Coronary artery (tissue), 2 donors: ENCODE data around the gene SLC6A17.
A peak's percentile ranks its signal among the peaks of the same experiment; 100 is the strongest.

Experiments used
- DNase-seq: peaks from one replicate; pipeline ENCODE4 v3.0.0-alpha.2; 2017; ENCODE audit warnings: low spot score
- H3K27ac ChIP-seq, 2 donors: fragments of 200-600 bp; sonication (generic); one replicate each; pipeline ENCODE4 v1.5.1; 2016 to 2019
- H3K4me3 ChIP-seq: fragments of 200-600 bp; sonication (generic); 2 replicates; pipeline ENCODE4 v1.5.1; 2016; ENCODE audit warnings: mild to moderate bottlenecking, moderate library complexity
- TF ChIP-seq, protein P1 (sequence below): fragments of 200-600 bp; sonication (generic); IDR thresholded peaks from one replicate; pipeline ENCODE4 v1.5.1; 2019; ENCODE audit warnings: antibody characterized with exemption

Gene SLC6A17

DNA sequence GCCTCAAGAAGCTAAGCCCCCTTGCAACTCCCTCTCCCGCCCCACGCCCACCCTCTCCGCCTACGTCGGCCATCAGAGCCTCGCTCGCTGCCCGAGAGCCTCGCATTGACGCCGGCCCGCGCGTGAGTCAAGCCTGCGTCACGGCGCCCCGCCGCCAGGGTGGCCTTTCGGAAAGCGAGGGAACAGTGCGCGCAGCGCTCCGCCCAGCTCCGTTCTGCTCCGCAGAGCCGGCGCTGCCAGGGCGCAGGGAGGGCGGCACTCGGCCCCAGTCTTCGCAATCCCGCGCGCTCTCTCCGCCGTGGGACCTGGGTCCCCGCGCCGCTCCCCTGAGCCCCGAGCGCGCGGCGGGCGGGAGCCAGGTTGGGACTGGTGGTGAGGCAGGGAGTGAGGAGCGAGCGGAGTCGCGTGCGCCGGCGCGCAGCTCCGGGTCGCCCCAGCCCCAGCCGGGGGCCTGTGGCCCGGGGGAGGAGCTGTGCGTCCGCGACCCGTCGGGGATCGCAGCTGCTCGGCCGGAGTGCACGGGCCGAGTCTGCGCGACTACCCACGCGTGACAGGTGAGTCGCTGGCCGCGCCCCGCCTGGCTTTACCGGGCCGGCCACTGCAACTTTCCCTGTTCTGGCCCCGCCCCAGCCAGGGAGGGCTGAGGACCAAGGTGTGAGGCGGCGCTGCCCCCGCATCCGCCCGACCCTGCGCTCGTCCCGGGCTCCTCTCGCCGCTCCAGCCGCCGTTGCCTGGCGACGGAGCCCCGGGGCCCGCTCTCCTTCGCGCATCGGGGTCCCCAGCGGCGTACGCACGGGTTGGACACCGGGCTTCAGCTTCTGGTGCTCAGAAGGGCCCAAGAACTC lies at the start of gene SLC6A17:
Gene SLC6A17 (plus strand): TSS at position 165 of the 845 bp plus-strand sequence. CDS start 16,436 bp downstream, outside the sequence.
- Histone ChIP-seq H3K27ac (no peak within 1 kb of the TSS), H3K4me3 (peak within 1 kb of the TSS; percentile 65)
- DNase-seq: no peak
- TF ChIP-seq, protein P1, sequence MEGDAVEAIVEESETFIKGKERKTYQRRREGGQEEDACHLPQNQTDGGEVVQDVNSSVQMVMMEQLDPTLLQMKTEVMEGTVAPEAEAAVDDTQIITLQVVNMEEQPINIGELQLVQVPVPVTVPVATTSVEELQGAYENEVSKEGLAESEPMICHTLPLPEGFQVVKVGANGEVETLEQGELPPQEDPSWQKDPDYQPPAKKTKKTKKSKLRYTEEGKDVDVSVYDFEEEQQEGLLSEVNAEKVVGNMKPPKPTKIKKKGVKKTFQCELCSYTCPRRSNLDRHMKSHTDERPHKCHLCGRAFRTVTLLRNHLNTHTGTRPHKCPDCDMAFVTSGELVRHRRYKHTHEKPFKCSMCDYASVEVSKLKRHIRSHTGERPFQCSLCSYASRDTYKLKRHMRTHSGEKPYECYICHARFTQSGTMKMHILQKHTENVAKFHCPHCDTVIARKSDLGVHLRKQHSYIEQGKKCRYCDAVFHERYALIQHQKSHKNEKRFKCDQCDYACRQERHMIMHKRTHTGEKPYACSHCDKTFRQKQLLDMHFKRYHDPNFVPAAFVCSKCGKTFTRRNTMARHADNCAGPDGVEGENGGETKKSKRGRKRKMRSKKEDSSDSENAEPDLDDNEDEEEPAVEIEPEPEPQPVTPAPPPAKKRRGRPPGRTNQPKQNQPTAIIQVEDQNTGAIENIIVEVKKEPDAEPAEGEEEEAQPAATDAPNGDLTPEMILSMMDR: no peak

DNA sequence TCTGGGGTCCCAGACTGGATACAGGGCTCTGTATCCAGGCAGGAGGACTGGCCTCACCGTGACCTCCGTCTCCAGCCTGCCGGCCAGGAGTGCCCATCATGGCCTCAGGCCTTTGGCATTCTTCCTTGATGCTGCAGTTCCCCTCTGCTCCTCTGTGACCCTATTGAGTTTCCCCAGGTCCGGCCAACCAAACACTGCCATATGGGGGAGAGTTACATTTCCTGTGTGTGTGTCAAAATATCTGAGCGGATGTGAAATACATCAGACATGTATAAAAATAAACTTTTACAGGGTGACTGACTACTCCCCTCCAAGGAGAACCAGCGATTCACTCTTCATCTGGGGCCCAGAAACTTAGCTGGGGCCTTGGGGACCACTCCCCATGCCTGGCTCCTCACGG lies 48.2 kb upstream of the SLC6A17 start:
- TF ChIP-seq, protein P1: no peak

DNA sequence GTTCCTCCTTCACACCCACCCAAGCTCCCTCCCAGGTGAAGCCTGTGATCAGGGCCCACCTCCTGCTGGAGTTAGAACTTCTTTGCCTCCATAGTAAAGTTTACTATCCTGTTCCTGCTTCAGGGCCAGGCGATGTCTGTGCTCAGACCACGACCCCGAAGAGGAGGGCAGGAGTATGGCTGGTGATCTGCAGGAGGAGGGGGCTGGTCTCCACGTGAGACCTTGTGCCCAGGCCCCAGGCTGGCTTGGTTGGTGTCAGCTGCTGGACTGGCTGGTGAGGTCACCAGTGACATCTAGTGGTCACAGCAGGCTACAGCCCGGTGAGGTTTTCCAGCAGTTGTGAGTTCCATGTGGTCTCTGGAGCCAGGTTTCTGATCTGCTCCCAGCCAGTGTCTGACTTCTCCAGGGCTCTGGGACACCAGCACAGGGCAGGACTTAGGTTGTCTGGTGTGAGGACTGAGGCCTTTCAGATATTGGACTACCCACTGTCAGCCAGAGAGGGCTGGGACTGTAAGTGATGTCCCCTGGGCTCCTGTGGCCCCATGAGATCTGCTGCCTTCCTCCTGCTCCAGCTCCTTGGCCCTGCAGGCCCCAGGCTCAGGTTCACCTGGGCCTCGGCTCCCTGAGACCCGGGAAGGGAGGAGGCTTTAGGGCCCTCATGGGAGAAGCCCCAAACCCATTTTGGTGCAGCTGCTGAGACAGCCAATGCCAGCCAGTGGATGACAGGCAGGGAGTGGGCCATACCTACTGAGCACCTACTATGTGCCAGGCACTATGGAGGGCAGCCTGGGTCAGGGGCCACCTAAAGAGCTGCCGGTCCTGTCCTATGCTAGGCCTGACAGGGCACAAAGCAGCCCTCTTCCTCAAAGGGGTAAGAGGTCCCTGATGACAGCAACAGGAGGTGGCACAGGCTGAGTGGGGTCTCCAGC lies 44.0 kb upstream of the SLC6A17 start:
- TF ChIP-seq, protein P1: peak; percentile 88
- DNase-seq: no peak
- Histone ChIP-seq H3K4me3 (no peak overlapping the region), H3K27ac (no peak overlapping the region)

More for the DNA sequence above, 48.2 kb upstream of the SLC6A17 start:
- Histone ChIP-seq H3K4me3 (no peak overlapping the region), H3K27ac (no peak overlapping the region)
- DNase-seq: no peak

GRCh38 chr1:110107867-110108469 lies 42.3 kb upstream of the SLC6A17 start:
- Histone ChIP-seq H3K4me3 (no peak overlapping the region), H3K27ac (no peak overlapping the region)
- no peak for DNase-seq
- TF ChIP-seq, protein P1: no peak

DNA sequence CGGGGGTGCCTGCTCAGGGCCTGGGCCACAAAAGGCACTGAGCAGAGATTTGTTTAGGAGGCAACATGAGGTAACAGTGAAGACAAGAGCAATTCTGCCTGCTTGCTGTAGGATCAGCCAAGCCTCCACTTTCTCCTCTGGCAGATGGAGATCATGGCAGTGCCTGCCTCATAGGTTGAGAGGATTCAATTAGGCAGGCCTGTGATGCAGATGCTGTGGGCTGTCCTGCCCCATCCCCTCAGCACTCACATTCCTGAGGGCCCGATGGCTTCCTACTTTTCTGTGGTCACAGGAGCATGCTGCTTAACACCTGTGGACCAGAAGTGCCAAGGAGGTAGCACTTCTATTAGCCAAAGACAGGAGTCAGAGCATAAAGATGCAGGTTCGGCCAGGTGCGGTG lies 39.2 kb upstream of the SLC6A17 start:
- Histone ChIP-seq H3K27ac (no peak overlapping the region), H3K4me3 (no peak overlapping the region)
- no peak for DNase-seq
- TF ChIP-seq, protein P1: no peak

DNA sequence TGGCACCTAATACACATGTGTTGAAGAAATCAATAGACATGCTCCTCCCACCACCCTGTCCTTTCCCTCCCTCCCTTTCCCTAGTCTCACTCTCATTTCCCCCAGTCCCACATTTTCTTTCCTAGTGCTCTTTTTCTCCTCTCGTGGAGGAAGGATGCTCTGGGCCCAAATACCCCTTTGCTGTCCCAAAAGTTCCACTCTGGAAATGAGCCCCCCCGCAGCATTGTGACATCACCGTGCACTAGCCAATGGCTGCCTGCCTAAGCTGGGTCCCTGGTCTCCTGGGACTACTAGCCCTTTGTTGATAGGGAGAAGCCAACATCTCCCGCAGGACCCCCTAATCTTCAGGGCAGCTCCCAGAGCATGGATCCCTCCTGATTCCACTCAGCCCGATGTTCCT lies 38.2 kb upstream of the SLC6A17 start, which contains the start of gene UBL4B:
Gene UBL4B (plus strand): TSS at position 301 of the 400 bp plus-strand sequence. CDS start 92 bp downstream, at position 393.
- TF ChIP-seq, protein P1: no peak
- Histone ChIP-seq H3K4me3 (no peak within 1 kb of the TSS), H3K27ac (no peak within 1 kb of the TSS)
- DNase-seq: no peak
